Measurements from ENCODE around the gene GPX3. TPM values are rescaled to one million over a fixed set of nuclear protein-coding genes. Genes with fewer than 3 reads are reported as not detected.

GPX3 gene
- total and polyA plus RNA-seq, 2 of the 8 experiments (the other 6 are each of a cell fraction or from before 2014, with no cell fraction given), result 27.8 to 77.9 TPM

Other genes starting within 250 kb of the GPX3 start
- 10.4 and 13.2 TPM in 2 replicates for gene SMIM3, start 241.8 kb upstream of the GPX3 start, total RNA-seq (2021; fragmentation: NEBNext Ultra II Directional; extraction: Animal tissue kit (Norgen Biotek cat#: 25700))
- 15.7 and 16.4 TPM in 2 replicates for gene SMIM3, start 241.8 kb upstream of the GPX3 start, polyA plus RNA-seq (2011; rRNA removed)
- not detected in 2 replicates for gene IRGM, start 174.1 kb upstream of the GPX3 start, total RNA-seq (2021; fragmentation: NEBNext Ultra II Directional; extraction: Animal tissue kit (Norgen Biotek cat#: 25700))
- gene IRGM, start 174.1 kb upstream of the GPX3 start, polyA plus RNA-seq (2011; rRNA removed), result 0.11 TPM in 2 replicates
- 15.2 and 15.8 TPM in 2 replicates for gene ZNF300, start 115.6 kb upstream of the GPX3 start, total RNA-seq (2021; fragmentation: NEBNext Ultra II Directional; extraction: Animal tissue kit (Norgen Biotek cat#: 25700))
- gene ZNF300, start 115.6 kb upstream of the GPX3 start, polyA plus RNA-seq (2011; rRNA removed), result 4.1 and 6.7 TPM in 2 replicates
- 31.9 and 33.9 TPM in 2 replicates for gene TNIP1, start 60.4 kb downstream of the GPX3 start, total RNA-seq (2021; fragmentation: NEBNext Ultra II Directional; extraction: Animal tissue kit (Norgen Biotek cat#: 25700))
- gene TNIP1, start 60.4 kb downstream of the GPX3 start, polyA plus RNA-seq (2011; rRNA removed), result 14.2 and 19.2 TPM in 2 replicates
- gene ANXA6, start 137.2 kb downstream of the GPX3 start, total RNA-seq (2021; fragmentation: NEBNext Ultra II Directional; extraction: Animal tissue kit (Norgen Biotek cat#: 25700)), result 78.6 and 85.2 TPM in 2 replicates
- 61.3 and 63.5 TPM in 2 replicates for gene ANXA6, start 137.2 kb downstream of the GPX3 start, polyA plus RNA-seq (2011; rRNA removed)
- gene CCDC69, start 203.5 kb downstream of the GPX3 start, total RNA-seq (2021; fragmentation: NEBNext Ultra II Directional; extraction: Animal tissue kit (Norgen Biotek cat#: 25700)), result 10.8 and 11.5 TPM in 2 replicates
- 6.4 and 8.4 TPM in 2 replicates for gene CCDC69, start 203.5 kb downstream of the GPX3 start, polyA plus RNA-seq (2011; rRNA removed)
- 30.4 and 32.2 TPM in 2 replicates for gene GM2A, start 232.6 kb downstream of the GPX3 start, total RNA-seq (2021; fragmentation: NEBNext Ultra II Directional; extraction: Animal tissue kit (Norgen Biotek cat#: 25700))
- 18.5 TPM in 2 replicates for gene GM2A, start 232.6 kb downstream of the GPX3 start, polyA plus RNA-seq (2011; rRNA removed)